ENCODE measurements around the gene PRRX2. TPM values are rescaled to one million over a fixed set of nuclear protein-coding genes. Genes with fewer than 3 reads are reported as not detected.

PRRX2 gene
- total RNA-seq, 1 donor from 2014 or later = 1.1 TPM

- no peak for TF ChIP-seq CTCF (IDR thresholded peaks at IDR 0.05)
- no peaks in the 10 kb centered on the region for H3K36me3 ChIP-seq
- no peak overlapping the region for H3K4me3 ChIP-seq
- no peaks in the 10 kb centered on the region for H3K9me3 ChIP-seq
- H3K27ac ChIP-seq = no peak overlapping the region
- H3K27me3 ChIP-seq = no peaks in the 10 kb centered on the region
- no peak for ATAC-seq
- no peaks in the 10 kb centered on the region for H3K4me1 ChIP-seq
- intact Hi-C loops (cut with DNase I) = no loop called here
- DNase-seq = no peak
Observed at GRCh38 chr9:129724456-129725190, 59.2 kb downstream of the PRRX2 start.

- ATAC-seq (no peak), DNase-seq (no peak)
- intact Hi-C loops (cut with DNase I) = no loop called here
- no peaks in the 10 kb centered on the region for H3K4me1 ChIP-seq
- no peaks in the 10 kb centered on the region for H3K36me3 ChIP-seq
- no peak for TF ChIP-seq CTCF (IDR thresholded peaks at IDR 0.05)
- H3K27me3 ChIP-seq = peaks cover 8% of the 10 kb centered on the region
- no peak overlapping the region for H3K27ac ChIP-seq
- H3K4me3 ChIP-seq = no peak overlapping the region
- no peaks in the 10 kb centered on the region for H3K9me3 ChIP-seq
Observed at GRCh38 chr9:129725795-129726251, 60.4 kb downstream of the PRRX2 start.

- peak; percentile 85 for TF ChIP-seq CTCF (IDR thresholded peaks at IDR 0.05)
- DNase-seq (peak; percentile 77), ATAC-seq (peak; percentile 92)
- Histone ChIP-seq H3K9me3 (no peaks in the 10 kb centered on the region), H3K4me3 (no peak overlapping the region), H3K4me1 (no peaks in the 10 kb centered on the region), H3K27me3 (peaks cover 15% of the 10 kb centered on the region), H3K36me3 (no peaks in the 10 kb centered on the region), H3K27ac (no peak overlapping the region)
- intact Hi-C loops (cut with DNase I) = no loop called here
Observed at GRCh38 chr9:129726322-129727160, 61.1 kb downstream of the PRRX2 start.

GRCh38 chr9:129728744-129729143 lies 63.3 kb downstream of the PRRX2 start:
- Histone ChIP-seq H3K27ac (no peak overlapping the region), H3K27me3 (peaks cover 21% of the 10 kb centered on the region), H3K4me3 (no peak overlapping the region), H3K9me3 (no peaks in the 10 kb centered on the region), H3K4me1 (no peaks in the 10 kb centered on the region), H3K36me3 (no peaks in the 10 kb centered on the region)
- ATAC-seq (no peak), DNase-seq (no peak)
- no peak for TF ChIP-seq CTCF (IDR thresholded peaks at IDR 0.05)
- intact Hi-C loops (cut with DNase I) = no loop called here

- Histone ChIP-seq H3K4me1 (no peaks in the 10 kb centered on the region), H3K27ac (no peak overlapping the region), H3K36me3 (no peaks in the 10 kb centered on the region), H3K9me3 (no peaks in the 10 kb centered on the region), H3K27me3 (peaks cover 27% of the 10 kb centered on the region), H3K4me3 (no peak overlapping the region)
- TF ChIP-seq CTCF (IDR thresholded peaks at IDR 0.05) = no peak
- intact Hi-C loops (cut with DNase I) = loop anchor here (10.0 kb wide), 1 partner anchor 87 kb away; the partner anchor contains the start of gene ASB6
- no peak for DNase-seq
- no peak for ATAC-seq
Observed at GRCh38 chr9:129731477-129732085, 66.1 kb downstream of the PRRX2 start.
